HTR-8/SVneo (cell line): Measurements from ENCODE around the gene TRIM15.

ENCODE experiments used
- DNase-seq: peaks from one replicate; pipeline ENCODE4 v3.0.0; 2011; ENCODE audit warnings: low spot score, mixed read lengths; ENCODE audit not compliant: insufficient read length
- FAIRE-seq: peaks from 2 replicates; lab custom pipeline; 2011; peaks lifted over from hg19 to GRCh38; lab: Jason Lieb, UNC

Gene TRIM15

GRCh38 chr6:30194797-30195690 is 31.7 kb downstream of the TRIM15 start:
- DNase-seq (no peak), FAIRE-seq (no peak)

DNA sequence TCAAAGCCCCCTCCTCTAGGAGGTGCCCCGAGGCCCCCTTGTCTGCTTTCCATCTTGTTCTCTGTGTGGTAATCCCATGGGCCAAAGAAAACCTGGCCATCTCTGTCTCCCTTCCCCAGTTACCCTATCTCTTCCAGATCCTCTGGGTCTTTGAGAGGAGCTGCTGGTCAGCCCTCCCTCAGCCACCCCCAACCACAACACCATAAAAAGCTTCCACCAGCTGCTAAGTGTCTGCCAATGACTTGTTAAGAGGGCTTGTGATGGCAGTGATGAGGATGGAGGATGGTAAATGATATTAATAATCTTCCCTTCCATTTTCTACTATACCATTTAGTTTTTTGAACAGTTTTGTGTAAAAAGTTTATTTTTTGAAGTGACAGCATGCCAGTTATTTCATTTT is 32.6 kb downstream of the TRIM15 start:
- no peak for DNase-seq
- no peak for FAIRE-seq

DNA sequence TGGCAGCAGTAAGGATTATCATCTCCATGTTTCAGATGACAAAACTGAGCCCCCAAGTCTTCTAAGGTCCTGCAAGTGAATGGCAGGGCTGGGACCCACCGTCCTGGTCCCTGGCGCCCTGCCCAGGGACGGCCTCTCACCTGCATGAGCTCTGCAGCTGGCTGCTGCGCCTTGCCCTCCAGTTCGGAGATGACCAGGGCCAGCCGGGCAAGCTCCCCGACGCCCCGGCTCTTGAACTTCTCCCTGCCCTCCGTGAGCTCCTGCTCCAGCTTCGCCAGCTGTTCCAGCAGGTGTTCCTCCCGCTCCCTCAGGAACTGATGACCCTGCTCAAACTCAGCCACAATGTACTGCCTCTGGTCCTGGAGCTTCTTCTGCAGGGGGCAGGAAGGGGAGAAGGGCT is 33.0 kb downstream of the TRIM15 start:
- no peak for FAIRE-seq

GRCh38 chr6:30198166-30199084 is 35.1 kb downstream of the TRIM15 start:
- FAIRE-seq = no peak
- no peak for DNase-seq

More for the DNA sequence above, 33.0 kb downstream of the TRIM15 start:
- DNase-seq = no peak

DNA sequence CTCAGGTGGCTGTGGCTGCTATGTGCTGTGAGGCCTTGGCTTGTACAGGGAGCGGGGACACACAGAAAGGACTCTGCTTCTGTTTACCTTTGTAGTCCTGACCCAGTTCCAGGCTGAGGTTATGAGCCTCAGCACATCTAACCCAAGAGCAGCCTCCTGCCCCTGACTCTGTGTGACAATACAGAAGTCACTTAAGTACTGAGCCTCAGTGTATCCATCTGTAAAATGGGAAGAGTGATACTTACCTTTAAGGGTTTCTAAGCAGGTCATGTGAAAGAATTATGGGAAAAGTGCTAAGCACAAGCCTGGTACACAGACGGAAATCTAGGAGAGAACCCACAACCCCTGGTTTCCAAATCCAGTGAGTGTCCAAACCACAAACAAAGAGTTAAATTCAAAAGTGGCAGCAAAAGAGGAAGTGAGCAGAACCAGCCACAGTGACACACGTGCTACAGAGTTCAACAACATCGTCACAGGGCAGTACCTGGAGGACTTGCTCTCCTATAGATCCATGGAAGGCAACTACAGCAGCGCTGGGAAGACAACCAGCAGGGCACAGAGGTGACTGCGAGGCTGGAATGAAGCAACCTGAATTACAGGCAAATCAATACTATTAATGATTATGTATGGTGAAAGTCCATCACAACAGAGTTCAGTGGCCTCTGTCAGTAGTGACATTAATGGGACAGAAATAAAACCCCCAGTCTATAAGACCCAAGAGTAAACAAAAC is 37.4 kb downstream of the TRIM15 start:
- DNase-seq (no peak), FAIRE-seq (no peak)

GRCh38 chr6:30202366-30202765 is 39.0 kb downstream of the TRIM15 start:
- DNase-seq = no peak
- no peak for FAIRE-seq

GRCh38 chr6:30204116-30204515 is 40.8 kb downstream of the TRIM15 start:
- no peak for FAIRE-seq

GRCh38 chr6:30206152-30206551 is 42.8 kb downstream of the TRIM15 start:
- no peak for DNase-seq
- no peak for FAIRE-seq

More at GRCh38 chr6:30204116-30204515, 40.8 kb downstream of the TRIM15 start:
- no peak for DNase-seq

GRCh38 chr6:30206799-30207618 is 43.7 kb downstream of the TRIM15 start:
- DNase-seq (no peak), FAIRE-seq (no peak)

GRCh38 chr6:30207619-30208295 is 44.4 kb downstream of the TRIM15 start:
- FAIRE-seq (no peak), DNase-seq (no peak)

DNA sequence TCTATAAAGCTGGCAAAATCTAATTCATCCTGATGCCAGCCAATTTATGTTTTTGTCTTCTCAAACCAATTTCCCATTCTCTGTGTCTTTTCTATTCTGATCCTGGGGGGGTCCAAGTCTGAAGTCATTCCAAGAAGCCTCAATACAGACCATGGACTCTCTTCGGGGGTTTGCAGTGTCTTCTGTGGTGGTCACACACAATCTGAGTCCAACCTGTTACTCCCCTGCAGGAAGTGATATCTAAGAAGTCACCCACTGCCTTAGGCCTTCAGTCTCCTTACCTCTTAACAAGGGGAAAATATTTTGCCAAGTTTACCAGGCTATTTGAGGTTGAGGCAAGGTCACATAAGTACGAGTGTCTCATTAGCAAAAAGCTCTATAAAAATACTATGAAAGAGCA is 48.0 kb downstream of the TRIM15 start:
- DNase-seq = no peak
- no peak for FAIRE-seq

DNA sequence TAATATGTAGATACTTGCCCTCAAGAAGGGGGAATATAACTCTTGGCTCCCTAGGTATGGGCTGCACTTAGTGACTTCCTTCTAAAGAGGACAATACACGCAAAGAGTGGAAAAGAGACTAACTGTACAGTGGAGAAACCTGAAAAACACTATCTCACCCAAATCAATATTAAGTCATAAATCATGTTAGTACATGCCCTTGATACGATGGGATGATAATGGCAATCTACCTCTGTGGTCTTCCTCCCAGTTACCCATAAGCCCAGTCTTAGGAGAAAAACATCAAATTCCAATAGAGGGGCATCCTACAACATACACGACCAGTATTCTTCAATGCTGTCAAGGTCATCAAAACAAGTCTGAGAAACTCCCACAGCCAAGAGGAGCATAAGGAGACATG is 48.6 kb downstream of the TRIM15 start:
- DNase-seq (no peak), FAIRE-seq (no peak)

DNA sequence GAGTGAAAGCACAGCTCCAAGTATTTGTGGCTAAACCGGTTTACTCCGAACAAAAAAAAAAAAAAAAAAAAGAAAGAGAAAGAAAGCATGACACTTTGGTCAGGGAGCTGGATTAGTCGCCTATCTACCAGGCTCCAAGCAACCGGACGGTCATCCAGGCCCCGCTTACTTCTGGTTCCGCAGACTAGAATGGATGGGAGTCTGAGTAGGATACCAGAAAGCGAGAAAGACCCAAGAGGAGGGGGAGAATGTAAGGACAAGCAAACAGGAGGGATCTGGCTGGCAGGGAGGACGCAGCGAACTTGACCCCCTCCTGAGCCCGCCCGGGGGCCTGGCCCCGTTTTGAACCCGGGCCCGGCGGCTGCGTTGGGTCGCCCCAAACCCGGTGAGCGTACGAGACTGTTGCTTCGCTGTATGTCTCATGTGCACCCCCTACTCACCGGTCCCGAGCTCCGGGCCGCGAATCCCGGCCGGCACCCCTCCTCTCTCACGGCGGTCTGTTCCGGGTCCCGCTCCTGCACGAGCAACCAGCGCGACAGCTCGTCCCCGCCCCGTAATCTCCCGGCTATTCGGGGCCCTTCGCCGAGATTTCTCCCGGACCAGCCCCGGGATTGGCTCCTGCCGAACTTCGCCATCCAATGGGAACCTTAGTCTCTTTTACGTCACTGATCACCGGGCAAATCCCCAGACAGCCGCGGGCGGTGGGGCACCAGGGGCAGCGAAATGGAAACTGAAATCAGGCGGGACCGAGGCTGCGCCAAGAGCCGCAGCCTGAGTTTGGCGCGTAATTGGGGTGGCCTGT is 49.7 kb downstream of the TRIM15 start, which contains the start of gene TRIM26:
Gene TRIM26, minus strand, starts transcription at position 542 of the 802 bp plus-strand sequence. CDS start 14,303 bp downstream, outside the sequence.
- peak; percentile 86 for FAIRE-seq
- peak; percentile 99 for DNase-seq

DNA sequence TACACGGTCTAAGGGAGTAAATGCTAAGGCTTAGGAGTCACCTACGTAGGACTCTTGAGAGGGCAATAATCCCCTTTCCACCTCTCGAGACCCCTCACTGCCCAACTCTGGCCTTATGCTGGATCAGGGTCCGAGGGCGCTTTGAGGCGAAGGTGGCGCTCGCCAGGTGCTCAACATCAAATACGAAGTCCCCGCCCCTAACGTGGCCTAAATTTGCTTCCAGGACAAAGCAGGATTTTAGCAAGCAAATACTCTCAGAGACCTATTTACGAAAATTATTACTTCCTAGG is 50.3 kb downstream of the TRIM15 start:
- FAIRE-seq = no peak

DNA sequence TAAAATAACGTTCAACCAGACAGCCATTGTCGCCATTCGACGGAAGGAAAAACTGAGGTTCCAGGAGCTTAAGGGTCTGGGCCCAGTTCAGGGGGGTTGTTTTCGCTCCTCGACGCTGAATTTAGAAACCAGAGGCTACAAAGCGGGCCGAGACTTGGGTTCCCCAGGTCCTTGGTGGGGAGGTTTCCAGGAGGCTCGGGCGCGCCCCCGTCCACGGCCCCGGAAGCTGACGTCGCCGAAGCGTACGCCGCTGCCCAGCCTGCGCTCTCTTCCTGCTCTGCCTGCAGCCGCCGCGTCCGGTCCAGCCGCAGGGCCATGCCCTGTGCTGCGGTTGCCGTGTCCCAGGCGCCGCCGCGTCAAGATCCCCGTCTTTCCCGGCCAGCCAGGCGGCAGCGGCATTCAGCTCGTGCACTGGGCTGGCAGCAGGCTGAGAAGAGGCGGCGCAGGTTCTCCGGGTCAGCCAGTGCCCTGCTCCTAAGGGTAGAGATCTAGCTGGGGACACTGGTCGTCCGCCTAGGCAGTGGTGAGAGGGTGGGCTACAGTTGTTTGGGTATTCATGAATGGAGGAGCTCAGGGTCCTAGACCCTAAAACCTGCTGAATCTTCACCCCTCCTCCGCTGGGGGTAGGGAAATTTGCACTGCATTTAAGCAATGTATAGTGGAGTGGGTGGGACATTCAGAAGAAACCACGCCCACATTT is 50.8 kb downstream of the TRIM15 start:
- peak; percentile 80 for DNase-seq
- FAIRE-seq = peak; percentile 68

More for the DNA sequence above, 50.3 kb downstream of the TRIM15 start:
- no peak for DNase-seq

GRCh38 chr6:30214657-30214982 is 51.3 kb downstream of the TRIM15 start:
- DNase-seq (no peak), FAIRE-seq (no peak)

DNA sequence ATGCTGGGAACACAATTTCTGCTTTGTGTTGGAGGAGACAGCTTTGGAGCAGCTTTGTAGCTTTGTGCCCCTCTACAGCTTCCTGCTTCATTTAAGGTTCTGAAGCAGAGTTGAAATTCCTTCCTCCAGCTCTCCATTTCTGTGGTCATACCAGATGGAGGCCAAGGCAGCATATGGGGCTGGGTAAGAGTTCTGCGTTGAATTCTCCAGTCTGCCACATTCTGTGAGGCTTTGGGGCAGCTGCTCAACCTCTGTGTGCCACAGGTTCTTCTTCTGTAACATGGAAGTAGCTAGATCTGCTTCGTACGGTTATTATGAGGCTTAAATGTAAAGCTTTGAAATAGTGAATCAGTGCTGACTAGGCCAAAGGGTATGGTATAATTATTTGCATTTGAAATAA is 52.8 kb downstream of the TRIM15 start:
- DNase-seq (no peak), FAIRE-seq (no peak)

DNA sequence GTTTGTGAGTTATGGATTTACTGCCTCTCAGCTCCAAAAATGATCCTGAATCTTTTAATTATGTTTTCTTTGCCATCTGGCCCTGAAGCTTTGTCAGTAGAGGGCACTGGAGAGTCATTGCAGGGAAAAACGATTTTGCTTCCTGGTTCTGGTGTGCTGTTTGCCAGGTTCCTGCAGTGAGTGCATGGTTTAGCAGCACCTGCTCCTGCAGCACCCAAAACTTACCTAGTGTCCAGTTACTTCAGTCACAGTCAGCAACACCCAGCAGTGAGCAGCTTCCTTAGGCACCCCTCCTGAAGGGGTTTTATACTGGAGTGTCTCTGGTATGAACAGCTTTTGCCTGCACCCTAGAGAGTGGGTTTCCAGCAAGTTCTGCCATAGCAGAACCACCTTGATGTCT is 55.9 kb downstream of the TRIM15 start:
- DNase-seq (peak; percentile 66), FAIRE-seq (no peak)
